Measurements from ENCODE around the gene AP5M1. TPM values are rescaled to one million over a fixed set of nuclear protein-coding genes. Genes with fewer than 3 reads are reported as not detected.
"Not testable (repeated sequence)": the region's sequence is repeated elsewhere in the genome, so short reads cannot be mapped to it uniquely, and the experiment has no call there.

The AP5M1 gene
- total and polyA plus RNA-seq, 2 experiments from 2014 or later, result 27.8 to 38.3 TPM

- Histone ChIP-seq H3K4me1 (ENCODE audit: insufficient read depth) (no peaks in the 10 kb centered on the region), H3K27me3 (no peaks in the 10 kb centered on the region), H3K27ac (no peak overlapping the region), H3K4me2 (no peak overlapping the region), H3K4me3 (no peak overlapping the region), H2AFZ (no peak overlapping the region), H3K79me2 (peaks cover 24% of the 10 kb centered on the region), H3K9me2 (replicated peaks; ENCODE audit: insufficient read depth) (no peaks in the 10 kb centered on the region), H4K20me1 (ENCODE audit: insufficient read depth, poor library complexity, severe bottlenecking) (peaks cover 8% of the 10 kb centered on the region), H3K9me3 (ENCODE audit: low read depth) (no peaks in the 10 kb centered on the region), H3K36me3 (replicated peaks; ENCODE audit: insufficient read depth, low read depth) (no peaks in the 10 kb centered on the region)
- no peak for DNase-seq (ENCODE audit: low spot score)
- 91% methylated on average over 2 of the region's 2 CpGs for WGBS (ENCODE audit: low lambda C conversion rate, missing lambda C conversion rate)
- TF ChIP-seq CTCF (IDR thresholded peaks at IDR 0.05; ENCODE audit: poor library complexity) (no peak), EZH2phosphoT487 (IDR thresholded peaks at IDR 0.05; ENCODE audit: low read depth, severe bottlenecking, unreplicated experiment) (no peak), EZH2 (IDR thresholded peaks at IDR 0.05; ENCODE audit: borderline replicate concordance) (no peak)
Measured at GRCh38 chr14:57245941-57246340, 22.8 kb upstream of the AP5M1 start.

GRCh38 chr14:57246933-57247657 is 21.7 kb upstream of the AP5M1 start:
- Histone ChIP-seq H3K27me3 (no peaks in the 10 kb centered on the region), H3K9me3 (ENCODE audit: low read depth) (no peaks in the 10 kb centered on the region), H2AFZ (no peak overlapping the region), H4K20me1 (ENCODE audit: insufficient read depth, poor library complexity, severe bottlenecking) (peaks cover 10% of the 10 kb centered on the region), H3K4me2 (no peak overlapping the region), H3K36me3 (replicated peaks; ENCODE audit: insufficient read depth, low read depth) (no peaks in the 10 kb centered on the region), H3K79me2 (peaks cover 36% of the 10 kb centered on the region), H3K4me3 (no peak overlapping the region), H3K4me1 (ENCODE audit: insufficient read depth) (no peaks in the 10 kb centered on the region), H3K9me2 (replicated peaks; ENCODE audit: insufficient read depth) (no peaks in the 10 kb centered on the region), H3K27ac (no peak overlapping the region)
- no peak for TF ChIP-seq EZH2phosphoT487 (IDR thresholded peaks at IDR 0.05; ENCODE audit: low read depth, severe bottlenecking, unreplicated experiment)
- no peak for TF ChIP-seq CTCF (IDR thresholded peaks at IDR 0.05; ENCODE audit: poor library complexity)
- TF ChIP-seq EZH2 (IDR thresholded peaks at IDR 0.05; ENCODE audit: borderline replicate concordance), result no peak
- no peak for DNase-seq (ENCODE audit: low spot score)
- 61% methylated on average over 2 of the region's 2 CpGs for WGBS (ENCODE audit: low lambda C conversion rate, missing lambda C conversion rate)

- TF ChIP-seq EZH2phosphoT487 (IDR thresholded peaks at IDR 0.05; ENCODE audit: low read depth, severe bottlenecking, unreplicated experiment), result no peak
- no peak for TF ChIP-seq EZH2 (IDR thresholded peaks at IDR 0.05; ENCODE audit: borderline replicate concordance)
- no peak for TF ChIP-seq CTCF (IDR thresholded peaks at IDR 0.05; ENCODE audit: poor library complexity)
- H3K9me2 ChIP-seq (replicated peaks; ENCODE audit: insufficient read depth), result no peaks in the 10 kb centered on the region
- H3K4me2 ChIP-seq, result no peak overlapping the region
- no peak overlapping the region for H3K4me3 ChIP-seq
- no peaks in the 10 kb centered on the region for H3K9me3 ChIP-seq (ENCODE audit: low read depth)
- peaks cover 23% of the 10 kb centered on the region for H4K20me1 ChIP-seq (ENCODE audit: insufficient read depth, poor library complexity, severe bottlenecking)
- no peak for DNase-seq (ENCODE audit: low spot score)
- H3K27me3 ChIP-seq, result no peaks in the 10 kb centered on the region
- H3K36me3 ChIP-seq (replicated peaks; ENCODE audit: insufficient read depth, low read depth), result no peaks in the 10 kb centered on the region
- peaks cover 98% of the 10 kb centered on the region for H3K79me2 ChIP-seq
- H3K4me1 ChIP-seq (ENCODE audit: insufficient read depth), result no peaks in the 10 kb centered on the region
- H3K27ac ChIP-seq, result no peak overlapping the region
- H2AFZ ChIP-seq, result no peak overlapping the region
Measured at GRCh38 chr14:57254884-57255283, 13.9 kb upstream of the AP5M1 start.

- not testable (repeated sequence) for H3K27me3 ChIP-seq; H3K27ac ChIP-seq; H3K9me2 ChIP-seq (replicated peaks; ENCODE audit: insufficient read depth); H3K4me3 ChIP-seq; H3K4me2 ChIP-seq; H2AFZ ChIP-seq; H3K4me1 ChIP-seq (ENCODE audit: insufficient read depth); H3K9me3 ChIP-seq (ENCODE audit: low read depth); H3K36me3 ChIP-seq (replicated peaks; ENCODE audit: insufficient read depth, low read depth); DNase-seq (ENCODE audit: low spot score)
- 97% methylated on average over 2 of the region's 2 CpGs for WGBS (ENCODE audit: low lambda C conversion rate, missing lambda C conversion rate)
- H4K20me1 ChIP-seq (ENCODE audit: insufficient read depth, poor library complexity, severe bottlenecking), result peaks cover 18% of the 10 kb centered on the region
- peaks cover 97% of the 10 kb centered on the region for H3K79me2 ChIP-seq
Measured at GRCh38 chr14:57258221-57258620, 10.6 kb upstream of the AP5M1 start.
